Thyroid gland (tissue), 4 donors: Measurements from ENCODE around the gene ERFL. TPM values are rescaled to one million over a fixed set of nuclear protein-coding genes. Genes with fewer than 3 reads are reported as not detected.

ENCODE experiments used
- DNase-seq, 2 donors: peaks; one replicate each; pipeline ENCODE4 v3.0.0-alpha.2; 2019
- H3K27ac ChIP-seq, 3 donors: fragments of 200-600 bp; sonication (generic); 1 replicate in 2 of 3; 2 replicates in 1 of 3; pipeline ENCODE4 v1.5.1; 2016 to 2019; ENCODE audit warnings: mild to moderate bottlenecking in 1 of 3, moderate library complexity in 1 of 3
- H3K27me3 ChIP-seq: fragments of 200-600 bp; sonication (generic); one replicate; pipeline ENCODE4 v1.5.1; 2019
- H3K36me3 ChIP-seq, 2 donors: fragments of 200-600 bp; sonication (generic); one replicate each; pipeline ENCODE4 v1.5.1; 2016 to 2019
- H3K4me1 ChIP-seq, 2 donors: fragments of 200-600 bp; sonication (generic); one replicate each; pipeline ENCODE4 v1.5.1; 2017 to 2019
- H3K4me3 ChIP-seq, 3 donors: fragments of 200-600 bp; sonication (generic); replicated peaks in 1 of 3; 1 replicate in 2 of 3; 2 replicates in 1 of 3; pipeline ENCODE4 v1.5.1; 2016; ENCODE audit warnings: mild to moderate bottlenecking in 1 of 3
- H3K9me3 ChIP-seq: fragments of 200-600 bp; sonication (generic); one replicate; pipeline ENCODE4 v1.5.1; 2017
- CTCF ChIP-seq, 6 experiments: fragments of 200-600 bp in 3 of 6; fragments of 450-650 bp in 3 of 6; sonication (generic) in 3 of 6; IDR thresholded peaks; one replicate each; pipeline ENCODE4 v1.5.1; 2016 to 2019; ENCODE audit warnings: antibody characterized with exemption in 6 of 6, mild to moderate bottlenecking in 2 of 6, inconsistent platforms in 1 of 6, moderate library complexity in 1 of 6
- POLR2A ChIP-seq, 2 donors: fragments of 450-650 bp; IDR thresholded peaks; one replicate each; pipeline ENCODE4 v1.6.1; 2017; ENCODE audit warnings: antibody characterized with exemption in 2 of 2, mild to moderate bottlenecking in 2 of 2, moderate library complexity in 1 of 2
- WGBS, 2 donors: methylation state at CpG; one replicate each; pipeline ENCODE4 v1.1.5; 2017; 5-methylcytosine and 5-hydroxymethylcytosine counted together
- intact Hi-C: fragments of 100-400 bp; cut with DNase I; formaldehyde crosslinking; loops from one replicate; pipeline ENCODE4 v1.15.1; 2023
- total RNA-seq, 4 donors: library from RNA; depleted of rRNA; stranded (reverse); fragments of >200 nt; gene quantifications; one replicate each; pipeline ENCODE4 v1.2.3, GENCODE V29; 2016

ERFL gene
- total RNA-seq, 4 donors from 2014 or later, result 0.24 TPM; not detected in 3

- no peak for DNase-seq
- Histone ChIP-seq H3K27ac (no peak overlapping the region), H3K4me1 (no peaks in the 10 kb centered on the region), H3K4me3 (no peak overlapping the region), H3K27me3 (peaks cover 14% of the 10 kb centered on the region), H3K36me3 (peaks cover 0 to 1% of the 10 kb centered on the region in 2 donors), H3K9me3 (no peaks in the 10 kb centered on the region)
- intact Hi-C loops, result no loop called here
- whole genome bisulfite sequencing, 2 donors, result 2 to 4% methylated on average over 19 to 25 of the region's 29 CpGs
- no peak for TF ChIP-seq CTCF (IDR thresholded peaks at IDR 0.05)
- no peak for TF ChIP-seq POLR2A (IDR thresholded peaks at IDR 0.05)
Measured at GRCh38 chr19:41911889-41912731, 16.1 kb downstream of the ERFL start.

- WGBS, 2 donors, result 43 to 72% methylated on average over 5 to 13 of the region's 13 CpGs
- peaks cover 14% of the 10 kb centered on the region for H3K27me3 ChIP-seq
- intact Hi-C loops, result no loop called here
- no peak overlapping the region for H3K27ac ChIP-seq
- H3K4me3 ChIP-seq, result no peak overlapping the region
- H3K4me1 ChIP-seq, result no peaks in the 10 kb centered on the region
- TF ChIP-seq POLR2A (IDR thresholded peaks at IDR 0.05) (no peak), CTCF (IDR thresholded peaks at IDR 0.05) (no peak)
- H3K36me3 ChIP-seq, result peaks cover 5 to 8% of the 10 kb centered on the region in 2 donors
- H3K9me3 ChIP-seq, result no peaks in the 10 kb centered on the region
- no peak for DNase-seq
Measured at GRCh38 chr19:41910992-41911888, 17.0 kb downstream of the ERFL start.

- H3K36me3 ChIP-seq, result peaks cover 13 to 16% of the 10 kb centered on the region in 2 donors
- H3K4me1 ChIP-seq, result no peaks in the 10 kb centered on the region
- no peak for TF ChIP-seq CTCF (IDR thresholded peaks at IDR 0.05)
- no peak for TF ChIP-seq POLR2A (IDR thresholded peaks at IDR 0.05)
- H3K4me3 ChIP-seq, result no peak overlapping the region
- DNase-seq, result no peak
- H3K27me3 ChIP-seq, result peaks cover 12% of the 10 kb centered on the region
- H3K27ac ChIP-seq, result no peak overlapping the region
- 54 to 72% methylated on average over 7 to 12 of the region's 12 CpGs for WGBS, 2 donors
- intact Hi-C loops, result no loop called here
- H3K9me3 ChIP-seq, result no peaks in the 10 kb centered on the region
Measured at GRCh38 chr19:41910240-41910991, 17.8 kb downstream of the ERFL start.

DNA sequence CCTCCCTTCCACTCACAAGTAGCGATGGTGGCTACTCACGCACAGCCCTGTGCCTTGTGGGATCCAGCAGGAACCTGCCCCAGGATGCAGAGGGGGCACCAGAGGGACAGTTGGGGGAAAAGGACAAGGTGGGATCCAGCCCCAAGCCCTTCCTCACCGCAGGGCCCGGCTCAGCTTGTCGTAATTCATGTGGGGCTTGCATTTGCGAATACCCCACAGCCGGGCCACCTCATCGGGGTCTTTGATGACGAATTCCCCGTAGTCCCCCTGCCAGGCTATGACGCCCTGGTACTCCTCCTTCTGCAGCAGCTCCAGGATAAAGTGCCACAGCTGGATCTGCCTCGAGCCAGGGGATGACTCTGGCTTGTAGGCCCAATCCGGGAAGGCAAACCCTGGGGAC is 18.5 kb downstream of the ERFL start:
- intact Hi-C loops, result no loop called here
- Histone ChIP-seq H3K4me1 (no peaks in the 10 kb centered on the region), H3K27me3 (peaks cover 8% of the 10 kb centered on the region), H3K4me3 (no peak overlapping the region), H3K36me3 (peaks cover 20 to 21% of the 10 kb centered on the region in 2 donors), H3K9me3 (no peaks in the 10 kb centered on the region), H3K27ac (no peak overlapping the region)
- 0 to 53% methylated on average over 1 to 7 of the region's 13 CpGs for WGBS, 2 donors
- DNase-seq, result no peak
- TF ChIP-seq POLR2A (IDR thresholded peaks at IDR 0.05), result no peak
- no peak for TF ChIP-seq CTCF (IDR thresholded peaks at IDR 0.05)
